ENCODE results near the gene IL20RA.

DNA sequence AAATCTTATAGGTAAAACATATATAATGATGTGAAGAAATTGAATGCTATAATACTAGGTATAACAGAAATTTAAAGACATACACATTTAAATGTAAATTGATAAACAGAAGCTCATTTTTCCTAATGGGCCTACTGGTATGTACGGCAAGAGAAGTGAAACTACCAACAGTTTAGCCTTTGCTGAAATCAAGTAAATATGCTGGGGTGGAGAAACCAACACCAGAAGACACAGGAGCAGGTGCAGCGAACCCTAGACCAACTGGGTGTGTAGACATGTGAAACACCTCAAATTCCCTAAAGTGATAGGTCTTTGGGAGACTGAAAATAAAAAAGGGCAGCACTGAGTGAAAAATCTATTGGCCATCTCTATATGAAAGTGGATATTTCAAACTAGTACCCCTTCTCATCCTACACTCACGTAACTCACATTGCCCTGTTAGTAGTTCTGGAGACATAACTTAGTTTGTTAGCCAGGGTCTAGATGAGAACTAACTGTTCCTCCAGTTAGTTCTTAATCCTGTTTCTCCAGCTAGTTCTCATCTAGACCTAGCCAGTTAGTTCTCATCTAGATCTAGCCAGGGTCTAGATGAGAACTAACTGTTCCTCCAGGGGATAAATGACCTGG lies 69.6 kb downstream of the IL20RA start:
- TF ChIP-seq, protein P1, sequence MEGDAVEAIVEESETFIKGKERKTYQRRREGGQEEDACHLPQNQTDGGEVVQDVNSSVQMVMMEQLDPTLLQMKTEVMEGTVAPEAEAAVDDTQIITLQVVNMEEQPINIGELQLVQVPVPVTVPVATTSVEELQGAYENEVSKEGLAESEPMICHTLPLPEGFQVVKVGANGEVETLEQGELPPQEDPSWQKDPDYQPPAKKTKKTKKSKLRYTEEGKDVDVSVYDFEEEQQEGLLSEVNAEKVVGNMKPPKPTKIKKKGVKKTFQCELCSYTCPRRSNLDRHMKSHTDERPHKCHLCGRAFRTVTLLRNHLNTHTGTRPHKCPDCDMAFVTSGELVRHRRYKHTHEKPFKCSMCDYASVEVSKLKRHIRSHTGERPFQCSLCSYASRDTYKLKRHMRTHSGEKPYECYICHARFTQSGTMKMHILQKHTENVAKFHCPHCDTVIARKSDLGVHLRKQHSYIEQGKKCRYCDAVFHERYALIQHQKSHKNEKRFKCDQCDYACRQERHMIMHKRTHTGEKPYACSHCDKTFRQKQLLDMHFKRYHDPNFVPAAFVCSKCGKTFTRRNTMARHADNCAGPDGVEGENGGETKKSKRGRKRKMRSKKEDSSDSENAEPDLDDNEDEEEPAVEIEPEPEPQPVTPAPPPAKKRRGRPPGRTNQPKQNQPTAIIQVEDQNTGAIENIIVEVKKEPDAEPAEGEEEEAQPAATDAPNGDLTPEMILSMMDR (IDR thresholded peaks at IDR 0.05): no peak
- no peak for TF ChIP-seq POLR2A (IDR thresholded peaks at IDR 0.05)

All from thyroid gland (tissue), 4 donors.